Left hindlimb (tissue), 1 donor: ENCODE measurements around the gene BCAR3.

ENCODE experiments used
- DNase-seq: peaks from one replicate; pipeline ENCODE4 v3.0.0-alpha.2; 2018

Gene BCAR3

GRCh38 chr1:93532780-93533378 lies 148.8 kb downstream of the BCAR3 start:
- no peak for DNase-seq

DNA sequence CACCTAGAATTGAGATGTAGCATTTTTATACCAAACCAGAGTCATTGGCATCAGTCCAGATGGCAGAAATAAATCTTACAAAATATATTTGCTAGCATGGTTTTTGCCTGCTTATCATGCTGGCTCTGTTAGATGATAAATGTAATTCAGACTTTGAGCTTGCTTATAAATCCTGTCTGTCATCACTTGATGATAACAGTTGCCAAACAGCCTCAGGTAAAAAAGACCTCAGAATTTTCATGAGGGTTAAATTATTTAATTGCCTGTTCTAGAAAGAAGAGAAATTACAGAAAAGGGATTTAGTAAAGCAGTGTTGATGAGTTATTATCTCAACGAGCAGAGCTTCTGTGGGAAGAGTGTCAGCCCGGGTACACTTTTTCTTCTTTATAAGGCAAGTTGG lies 150.4 kb downstream of the BCAR3 start:
- no peak for DNase-seq

DNA sequence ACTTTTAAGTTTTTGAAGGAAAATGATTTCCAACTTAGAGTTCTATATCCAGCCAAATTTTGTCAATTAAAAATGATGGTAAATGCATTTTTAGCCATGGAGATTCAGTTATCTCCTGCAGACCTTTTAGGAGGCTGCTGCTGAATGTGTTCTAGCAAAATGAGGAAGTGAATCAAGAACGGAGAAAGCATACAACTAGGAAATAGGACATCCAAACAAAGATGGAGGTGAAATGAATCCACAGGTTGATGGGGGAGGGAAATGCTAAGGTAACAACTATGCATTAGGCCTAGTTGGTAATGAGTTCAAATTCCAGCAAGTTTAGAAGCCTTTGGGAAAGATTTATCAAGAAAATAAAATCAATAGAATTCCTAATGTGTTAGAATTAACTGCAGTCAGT lies 153.2 kb downstream of the BCAR3 start:
- DNase-seq = no peak

DNA sequence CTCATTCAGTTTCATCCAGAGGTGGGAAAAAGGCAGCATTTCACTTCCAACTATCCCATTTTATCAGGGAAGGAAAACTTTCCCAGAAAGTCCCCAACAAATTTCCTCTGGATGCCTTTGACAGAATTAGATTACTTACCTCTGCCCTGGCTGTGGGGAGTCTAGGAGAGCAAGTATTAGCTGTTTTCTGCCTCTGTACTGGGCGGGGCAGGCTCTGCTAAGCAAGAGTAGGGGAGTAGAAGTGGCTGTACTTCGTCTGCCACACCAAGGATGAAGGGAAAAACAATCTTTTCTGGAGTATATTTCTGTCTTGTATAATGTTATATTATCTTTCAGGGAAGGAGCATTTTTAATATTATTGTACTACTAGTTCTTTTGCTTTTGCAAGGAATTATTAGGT lies 155.2 kb downstream of the BCAR3 start:
- no peak for DNase-seq

GRCh38 chr1:93525431-93525830 lies 156.2 kb downstream of the BCAR3 start:
- DNase-seq = no peak

- DNase-seq = no peak
Measured at GRCh38 chr1:93522721-93523120, 158.9 kb downstream of the BCAR3 start.

GRCh38 chr1:93521618-93522017 lies 160.0 kb downstream of the BCAR3 start:
- no peak for DNase-seq

- no peak for DNase-seq
Measured at GRCh38 chr1:93519199-93519829, 162.3 kb downstream of the BCAR3 start.

DNA sequence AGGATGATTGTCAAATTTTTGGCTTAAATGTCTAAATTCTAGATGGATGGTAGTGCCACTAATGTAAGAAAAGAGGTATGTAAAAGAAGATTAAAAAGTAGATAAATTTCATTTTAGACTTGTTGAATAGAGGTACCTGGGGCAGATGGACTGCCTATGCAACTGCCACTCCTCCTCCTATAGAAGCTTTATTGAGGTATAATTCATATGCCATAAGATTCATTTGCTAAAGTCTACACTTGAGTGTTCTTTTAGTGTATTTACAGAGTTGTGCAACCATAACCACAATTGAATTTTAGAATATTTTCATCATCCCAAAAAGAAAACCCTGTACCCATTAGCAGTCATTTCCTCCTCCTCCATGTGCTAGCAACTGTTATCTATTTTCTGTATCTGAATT lies 163.1 kb downstream of the BCAR3 start:
- no peak for DNase-seq

- DNase-seq = no peak
Measured at GRCh38 chr1:93516164-93516563, 165.5 kb downstream of the BCAR3 start.
